HG03097 (cell line): Measurements from ENCODE around the gene CERS6.

Source experiments
- ATAC-seq: cut with Tn5 transposase; IDR thresholded peaks from one replicate; pipeline ENCODE4 v1.9.1; 2021; ENCODE audit not compliant: unreplicated experiment, low FRiP score

CERS6 gene

GRCh38 chr2:168528016-168528415 is 71.9 kb downstream of the CERS6 start:
- ATAC-seq = no peak

- no peak for ATAC-seq
Measured at GRCh38 chr2:168528469-168528868, 72.4 kb downstream of the CERS6 start.

GRCh38 chr2:168529054-168529833 is 73.2 kb downstream of the CERS6 start:
- no peak for ATAC-seq

- ATAC-seq = no peak
Measured at GRCh38 chr2:168529900-168530561, 74.0 kb downstream of the CERS6 start.

GRCh38 chr2:168530982-168531622 is 75.0 kb downstream of the CERS6 start:
- no peak for ATAC-seq

- ATAC-seq = no peak
Measured at GRCh38 chr2:168534926-168535325, 78.9 kb downstream of the CERS6 start.

GRCh38 chr2:168536925-168537466 is 80.9 kb downstream of the CERS6 start:
- no peak for ATAC-seq

GRCh38 chr2:168538133-168538532 is 82.1 kb downstream of the CERS6 start:
- no peak for ATAC-seq

- no peak for ATAC-seq
Measured at GRCh38 chr2:168538534-168538933, 82.5 kb downstream of the CERS6 start.

- no peak for ATAC-seq
Measured at GRCh38 chr2:168539945-168540344, 83.9 kb downstream of the CERS6 start.

GRCh38 chr2:168541858-168542257 is 85.8 kb downstream of the CERS6 start:
- no peak for ATAC-seq

- ATAC-seq = no peak
Measured at GRCh38 chr2:168543037-168543436, 87.0 kb downstream of the CERS6 start.

GRCh38 chr2:168543935-168544334 is 87.9 kb downstream of the CERS6 start:
- no peak for ATAC-seq

GRCh38 chr2:168545439-168546082 is 89.5 kb downstream of the CERS6 start:
- no peak for ATAC-seq

- no peak for ATAC-seq
Measured at GRCh38 chr2:168550670-168551069, 94.6 kb downstream of the CERS6 start.

- peak; percentile 78 for ATAC-seq
Measured at GRCh38 chr2:168552450-168552856, 96.4 kb downstream of the CERS6 start.

GRCh38 chr2:168555283-168555682 is 99.2 kb downstream of the CERS6 start:
- ATAC-seq = no peak

- ATAC-seq = no peak
Measured at GRCh38 chr2:168559187-168559586, 103.1 kb downstream of the CERS6 start.

GRCh38 chr2:168560817-168561499 is 104.9 kb downstream of the CERS6 start:
- ATAC-seq = no peak

- no peak for ATAC-seq
Measured at GRCh38 chr2:168561991-168562390, 105.9 kb downstream of the CERS6 start.
